Measurements from ENCODE around the gene MINDY4B. TPM values are rescaled to one million over a fixed set of nuclear protein-coding genes. Genes with fewer than 3 reads are reported as not detected.

The MINDY4B gene
- total RNA-seq, 1 donor from 2014 or later = not detected

- no peak overlapping the region for H3K4me3 ChIP-seq
- no peaks in the 10 kb centered on the region for H3K36me3 ChIP-seq
- H3K27ac ChIP-seq = no peak overlapping the region
- intact Hi-C loops (cut with DNase I) = no loop called here
- TF ChIP-seq CTCF (IDR thresholded peaks at IDR 0.05) = no peak
- no peaks in the 10 kb centered on the region for H3K27me3 ChIP-seq
- H3K9me3 ChIP-seq = no peaks in the 10 kb centered on the region
- no peaks in the 10 kb centered on the region for H3K4me1 ChIP-seq
- DNase-seq (ENCODE audit: low spot score in 2 of 2) = no peak
Measured at GRCh38 chr3:150887031-150887430, 18.2 kb downstream of the MINDY4B start.

GRCh38 chr3:150885535-150885934, 19.7 kb downstream of the MINDY4B start:
- no peak for TF ChIP-seq CTCF (IDR thresholded peaks at IDR 0.05)
- no peak for DNase-seq (ENCODE audit: low spot score in 2 of 2)
- Histone ChIP-seq H3K27me3 (no peaks in the 10 kb centered on the region), H3K9me3 (no peaks in the 10 kb centered on the region), H3K4me1 (no peaks in the 10 kb centered on the region), H3K4me3 (no peak overlapping the region), H3K36me3 (no peaks in the 10 kb centered on the region), H3K27ac (no peak overlapping the region)
- intact Hi-C loops (cut with DNase I) = no loop called here

GRCh38 chr3:150878996-150879575, 26.2 kb downstream of the MINDY4B start:
- Histone ChIP-seq H3K27ac (no peak overlapping the region), H3K4me1 (no peaks in the 10 kb centered on the region), H3K4me3 (no peak overlapping the region), H3K27me3 (no peaks in the 10 kb centered on the region), H3K36me3 (no peaks in the 10 kb centered on the region), H3K9me3 (no peaks in the 10 kb centered on the region)
- TF ChIP-seq CTCF (IDR thresholded peaks at IDR 0.05) = no peak
- DNase-seq (ENCODE audit: low spot score in 2 of 2) = no peak
- intact Hi-C loops (cut with DNase I) = loop anchor here (10.0 kb wide), 1 partner anchor 266 kb away; no protein-coding TSS in a partner anchor

GRCh38 chr3:150878290-150878689, 26.9 kb downstream of the MINDY4B start:
- Histone ChIP-seq H3K9me3 (no peaks in the 10 kb centered on the region), H3K27me3 (no peaks in the 10 kb centered on the region), H3K36me3 (no peaks in the 10 kb centered on the region), H3K27ac (no peak overlapping the region), H3K4me3 (no peak overlapping the region), H3K4me1 (no peaks in the 10 kb centered on the region)
- DNase-seq (ENCODE audit: low spot score in 2 of 2) = no peak
- intact Hi-C loops (cut with DNase I) = loop anchor here (10.0 kb wide), 1 partner anchor 267 kb away; no protein-coding TSS in a partner anchor
- no peak for TF ChIP-seq CTCF (IDR thresholded peaks at IDR 0.05)

GRCh38 chr3:150877303-150877702, 27.9 kb downstream of the MINDY4B start:
- no peak for TF ChIP-seq CTCF (IDR thresholded peaks at IDR 0.05)
- H3K27ac ChIP-seq = no peak overlapping the region
- no peak overlapping the region for H3K4me3 ChIP-seq
- no peak for DNase-seq (ENCODE audit: low spot score in 2 of 2)
- intact Hi-C loops (cut with DNase I) = loop anchor here (10.0 kb wide), 1 partner anchor 267 kb away; no protein-coding TSS in a partner anchor
- no peaks in the 10 kb centered on the region for H3K9me3 ChIP-seq
- no peaks in the 10 kb centered on the region for H3K36me3 ChIP-seq
- H3K4me1 ChIP-seq = no peaks in the 10 kb centered on the region
- no peaks in the 10 kb centered on the region for H3K27me3 ChIP-seq
